PFSK-1 (cell line): Measurements from ENCODE around the gene KBTBD4.

Experiments
- FOXP2 ChIP-seq: optimal IDR thresholded peaks from 2 replicates; pipeline ENCODE3; 2011; ENCODE audit warnings: borderline replicate concordance, control low read depth, inconsistent platforms; ENCODE audit not compliant: insufficient read depth; ENCODE audit errors: extremely low read length, extremely low read depth
- POLR2AphosphoS5 ChIP-seq: IDR thresholded peaks from 2 replicates; pipeline ENCODE4 v1.6.1; 2012; ENCODE audit warnings: low read depth, mild to moderate bottlenecking, control low read depth, low read length, moderate library complexity
- REST ChIP-seq, 2 experiments: IDR thresholded peaks; 2 replicates each; pipeline versions ENCODE4 v1.6.1 to v1.8.0; 2011 to 2012; ENCODE audit warnings: low read depth in 2 of 2, low read length in 2 of 2, control low read depth in 1 of 2, inconsistent platforms in 1 of 2, mild to moderate bottlenecking in 1 of 2, moderate library complexity in 1 of 2; ENCODE audit not compliant: insufficient read depth in 1 of 2
- SIN3A ChIP-seq: IDR thresholded peaks from 2 replicates; pipeline ENCODE4 v1.6.1; 2012; ENCODE audit warnings: mild to moderate bottlenecking, low read length, moderate library complexity, borderline replicate concordance; ENCODE audit not compliant: insufficient read depth
- TAF1 ChIP-seq: IDR thresholded peaks from 2 replicates; pipeline ENCODE4 v1.6.1; 2012; ENCODE audit warnings: low read length, control low read depth, borderline replicate concordance; ENCODE audit not compliant: insufficient read depth

Gene KBTBD4

GRCh38 chr11:47589118-47589517, 10.3 kb upstream of the KBTBD4 start:
- TF ChIP-seq FOXP2 (no peak), SIN3A (no peak), POLR2AphosphoS5 (no peak), REST (IDR thresholded peaks at IDR 0.05; ENCODE audit: insufficient read depth in 1 of 2, low read depth in 2 of 2, low read length in 2 of 2) (no peak), TAF1 (no peak)

GRCh38 chr11:47587723-47588326, 9.1 kb upstream of the KBTBD4 start:
- no peak for TF ChIP-seq TAF1
- TF ChIP-seq REST (IDR thresholded peaks at IDR 0.05; ENCODE audit: insufficient read depth in 1 of 2, low read depth in 2 of 2, low read length in 2 of 2) = no peak
- TF ChIP-seq SIN3A = no peak
- no peak for TF ChIP-seq FOXP2
- no peak for TF ChIP-seq POLR2AphosphoS5

- no peak for TF ChIP-seq POLR2AphosphoS5
- no peak for TF ChIP-seq SIN3A
- TF ChIP-seq REST (IDR thresholded peaks at IDR 0.05; ENCODE audit: insufficient read depth in 1 of 2, low read depth in 2 of 2, low read length in 2 of 2) = no peak
- no peak for TF ChIP-seq FOXP2
- TF ChIP-seq TAF1 = no peak
These were observed 8.4 kb upstream of the KBTBD4 start for GRCh38 chr11:47587039-47587716.

GRCh38 chr11:47586098-47586855, 7.5 kb upstream of the KBTBD4 start, which contains the start of gene FAM180B:
TSS of gene FAM180B (plus strand) at chr11:47586678. CDS start at chr11:47586769, 91 bp downstream.
- TF ChIP-seq TAF1 (no peak), SIN3A (no peak), POLR2AphosphoS5 (no peak)

- TF ChIP-seq SIN3A (no peak), FOXP2 (no peak)
These were observed 5.1 kb upstream of the KBTBD4 start for GRCh38 chr11:47583844-47584243.

GRCh38 chr11:47577460-47578041, 1.2 kb downstream of the KBTBD4 start:
- TF ChIP-seq FOXP2 = no peak
- no peak for TF ChIP-seq SIN3A
